ENCODE measurements around the gene CPLANE1. TPM values are rescaled to one million over a fixed set of nuclear protein-coding genes. Genes with fewer than 3 reads are reported as not detected.
A peak's percentile ranks its signal among the peaks of the same experiment; 100 is the strongest.

CPLANE1 gene
- total RNA-seq, 1 donor from 2014 or later = 14.0 TPM

- Histone ChIP-seq H3K27me3 (ENCODE audit: control insufficient read depth, insufficient read depth, low read length) (no peaks in the 10 kb centered on the region), H3K4me3 (ENCODE audit: low read depth, low read length) (no peak overlapping the region), H3K36me3 (ENCODE audit: control insufficient read depth, insufficient read depth, low read length) (no peaks in the 10 kb centered on the region)
- DNase-seq (ENCODE audit: low read depth) = no peak
- TF ChIP-seq CTCF (IDR thresholded peaks at IDR 0.05; ENCODE audit: insufficient read depth, low read length, poor library complexity, severe bottlenecking) = no peak
Measured at GRCh38 chr5:37255774-37256358, 6.7 kb upstream of the CPLANE1 start.

GRCh38 chr5:37254581-37254980, 5.4 kb upstream of the CPLANE1 start:
- TF ChIP-seq CTCF (IDR thresholded peaks at IDR 0.05; ENCODE audit: insufficient read depth, low read length, poor library complexity, severe bottlenecking) = no peak
- Histone ChIP-seq H3K36me3 (ENCODE audit: control insufficient read depth, insufficient read depth, low read length) (no peaks in the 10 kb centered on the region), H3K4me3 (ENCODE audit: low read depth, low read length) (no peak overlapping the region), H3K27me3 (ENCODE audit: control insufficient read depth, insufficient read depth, low read length) (no peaks in the 10 kb centered on the region)
- no peak for DNase-seq (ENCODE audit: low read depth)

- Histone ChIP-seq H3K4me3 (ENCODE audit: low read depth, low read length) (no peak overlapping the region), H3K27me3 (ENCODE audit: control insufficient read depth, insufficient read depth, low read length) (no peaks in the 10 kb centered on the region), H3K36me3 (ENCODE audit: control insufficient read depth, insufficient read depth, low read length) (no peaks in the 10 kb centered on the region)
- TF ChIP-seq CTCF (IDR thresholded peaks at IDR 0.05; ENCODE audit: insufficient read depth, low read length, poor library complexity, severe bottlenecking) = no peak
- DNase-seq (ENCODE audit: low read depth) = no peak
Measured at GRCh38 chr5:37251665-37252064, 2.5 kb upstream of the CPLANE1 start.

- no peaks in the 10 kb centered on the region for H3K36me3 ChIP-seq (ENCODE audit: control insufficient read depth, insufficient read depth, low read length)
- no peak for DNase-seq (ENCODE audit: low read depth)
- no peaks in the 10 kb centered on the region for H3K27me3 ChIP-seq (ENCODE audit: control insufficient read depth, insufficient read depth, low read length)
- peak overlapping the region; percentile 95 for H3K4me3 ChIP-seq (ENCODE audit: low read depth, low read length)
- no peak for TF ChIP-seq CTCF (IDR thresholded peaks at IDR 0.05; ENCODE audit: insufficient read depth, low read length, poor library complexity, severe bottlenecking)
Measured at GRCh38 chr5:37249815-37250164, 614 bp upstream of the CPLANE1 start.

- no peak for TF ChIP-seq CTCF (IDR thresholded peaks at IDR 0.05; ENCODE audit: insufficient read depth, low read length, poor library complexity, severe bottlenecking)
- DNase-seq (ENCODE audit: low read depth) = no peak
Measured at GRCh38 chr5:37248421-37248969, 681 bp downstream of the CPLANE1 start.

DNA sequence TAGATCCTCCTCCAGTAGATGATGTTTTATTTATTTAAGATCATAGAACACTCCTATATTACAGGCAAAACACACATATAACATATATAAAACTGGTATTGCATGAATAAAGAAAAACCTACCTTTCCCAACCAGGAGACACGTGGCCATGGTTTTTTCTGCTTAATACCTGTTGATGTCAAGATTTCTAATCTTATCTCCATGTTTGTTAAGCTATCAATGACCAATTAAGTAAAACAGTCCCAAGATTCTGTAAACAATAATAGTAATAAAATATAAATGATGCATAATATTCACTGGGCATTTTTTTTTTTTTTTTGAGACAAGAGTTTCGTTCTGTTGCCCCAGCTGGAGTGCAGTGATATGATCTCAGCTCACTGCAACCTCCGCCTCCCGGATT, 1.7 kb downstream of the CPLANE1 start:
- no peak for DNase-seq (ENCODE audit: low read depth)
- no peak overlapping the region for H3K4me3 ChIP-seq (ENCODE audit: low read depth, low read length)
- H3K36me3 ChIP-seq (ENCODE audit: control insufficient read depth, insufficient read depth, low read length) = no peaks in the 10 kb centered on the region
- H3K27me3 ChIP-seq (ENCODE audit: control insufficient read depth, insufficient read depth, low read length) = no peaks in the 10 kb centered on the region
- TF ChIP-seq CTCF (IDR thresholded peaks at IDR 0.05; ENCODE audit: insufficient read depth, low read length, poor library complexity, severe bottlenecking) = no peak

More at GRCh38 chr5:37248421-37248969, 681 bp downstream of the CPLANE1 start:
- Histone ChIP-seq H3K36me3 (ENCODE audit: control insufficient read depth, insufficient read depth, low read length) (no peaks in the 10 kb centered on the region), H3K4me3 (ENCODE audit: low read depth, low read length) (peak overlapping the region; percentile 95), H3K27me3 (ENCODE audit: control insufficient read depth, insufficient read depth, low read length) (no peaks in the 10 kb centered on the region)

Data from kidney epithelial cell (primary cell).